Stimulated activated CD4-positive, alpha-beta T cell treated with anti-CD3 and anti-CD28 coated beads, TNF-alpha, amount 100 ng/mL, for 1 hour (primary cell): ENCODE measurements around the gene ZNF431.
"Not testable (repeated sequence)": the region's sequence is repeated elsewhere in the genome, so short reads cannot be mapped to it uniquely, and the experiment has no call there.

Source experiments
- DNase-seq, 3 donors: peaks; one replicate each; pipeline ENCODE4 v3.0.0-alpha.2; 2020; ENCODE audit warnings: low read depth in 3 of 3, low spot score in 1 of 3

Gene ZNF431

DNA sequence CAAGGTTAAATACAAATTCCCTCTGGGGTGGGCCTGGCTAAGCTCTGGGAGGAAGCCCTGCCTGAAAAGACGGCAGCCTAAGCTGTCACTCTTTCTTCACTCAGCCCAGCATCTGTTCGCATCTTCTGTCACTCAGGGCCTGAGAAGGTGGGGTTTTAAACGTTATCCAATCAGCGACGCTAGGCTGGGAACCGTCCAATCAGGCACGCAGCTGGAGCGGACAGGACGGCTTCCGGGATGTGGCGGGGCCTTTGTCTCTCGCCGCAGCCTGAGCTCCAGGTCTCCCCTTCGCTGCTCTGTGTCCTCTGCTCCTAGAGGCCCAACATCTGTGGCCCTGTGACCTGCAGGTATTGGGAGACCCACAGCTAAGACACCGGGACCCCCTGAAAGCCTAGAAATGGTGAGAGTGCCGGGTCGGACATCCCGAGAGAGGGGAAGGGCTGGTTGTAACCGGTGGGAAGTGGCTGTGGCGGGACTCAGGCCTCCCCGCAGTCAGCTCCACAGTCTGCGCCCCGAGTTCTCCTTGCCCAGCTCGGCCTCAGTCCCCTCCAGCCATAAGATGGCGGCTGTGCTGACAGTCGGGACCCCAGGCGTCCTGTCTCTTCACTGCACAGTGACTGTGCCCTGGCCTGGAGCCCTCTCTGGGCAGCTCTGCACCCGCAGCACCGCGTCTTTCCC, at the start of gene ZNF431:
ZNF431 (plus strand) TSS at position 254 of the 678 bp plus-strand sequence; CDS start at position 398, 144 bp downstream.
- peak; percentile 62 to 75 (median 71) for DNase-seq

DNA sequence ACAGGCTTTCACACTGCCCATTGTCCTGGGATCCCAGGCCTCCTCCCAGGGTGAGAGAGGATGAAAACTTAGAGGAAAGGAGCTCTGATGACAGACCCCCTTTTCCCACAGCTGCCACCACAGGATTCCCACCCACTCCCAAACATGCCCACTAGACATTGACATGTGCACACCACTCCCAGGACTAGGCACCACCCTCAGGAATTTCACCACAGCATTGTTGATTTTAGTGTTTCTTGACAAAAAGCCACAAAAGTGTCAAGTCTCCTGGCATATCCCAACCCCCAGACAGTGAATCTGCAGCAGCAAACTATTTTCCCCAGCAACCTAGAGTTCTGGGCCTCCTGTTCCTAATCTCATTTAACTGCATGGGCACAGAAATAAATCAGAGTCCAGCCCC, 49.7 kb upstream of the ZNF431 start:
- DNase-seq: no peak

DNA sequence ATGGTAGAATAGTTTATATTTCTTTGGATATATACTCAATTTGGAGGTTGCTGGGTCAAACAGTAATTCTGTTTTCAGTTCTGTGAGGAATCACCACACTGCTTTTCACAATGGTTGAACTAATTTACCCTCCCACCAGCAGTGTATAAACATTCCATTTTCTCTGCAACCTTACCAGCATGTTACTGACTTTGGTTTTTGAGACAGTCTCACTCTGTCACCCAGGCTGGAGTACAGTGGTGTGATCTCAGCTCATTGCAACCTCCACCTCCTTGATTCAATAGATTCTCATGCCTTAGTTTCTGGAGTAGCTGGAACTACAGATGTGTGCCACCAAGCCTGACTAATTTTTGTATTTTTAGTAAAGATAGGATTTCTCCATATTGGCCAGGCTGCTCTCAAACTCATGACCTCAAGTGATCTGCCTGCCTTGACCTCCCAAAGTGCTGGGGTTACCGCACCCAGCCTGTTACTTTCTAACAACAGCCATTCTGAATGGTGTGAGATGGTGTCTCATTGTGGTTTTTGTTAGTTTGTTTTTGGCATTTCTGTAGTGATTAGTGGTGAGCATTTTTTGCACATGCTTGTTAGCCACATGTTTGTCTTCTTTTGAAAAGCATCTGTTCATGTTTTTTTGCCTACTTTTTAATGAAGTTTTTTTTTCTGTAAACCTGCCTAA, 47.4 kb upstream of the ZNF431 start:
- DNase-seq: no peak

GRCh38 chr19:21098291-21098690, 43.5 kb upstream of the ZNF431 start:
- no peak for DNase-seq

- no peak for DNase-seq
Measured at GRCh38 chr19:21101521-21102242, 40.2 kb upstream of the ZNF431 start.

DNA sequence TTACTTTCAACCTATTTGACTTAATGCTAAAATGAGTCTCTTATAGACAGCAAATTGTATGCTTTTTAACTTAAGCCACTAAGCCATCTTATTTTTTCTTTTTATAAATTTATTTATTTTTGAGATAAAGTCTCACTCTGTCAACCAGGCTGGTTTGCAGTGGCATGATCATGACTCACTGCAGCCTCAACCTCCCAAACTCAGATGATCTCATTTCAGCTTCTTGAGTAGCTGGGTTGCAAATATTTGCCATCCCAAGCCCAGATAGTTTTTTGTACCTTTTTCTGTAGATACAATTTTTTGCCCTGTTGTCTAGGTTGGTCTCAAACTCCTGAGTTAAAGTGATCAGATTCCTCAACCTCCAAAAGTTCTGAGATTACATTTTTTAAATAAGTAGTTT, 32.7 kb upstream of the ZNF431 start:
- DNase-seq: no peak

DNA sequence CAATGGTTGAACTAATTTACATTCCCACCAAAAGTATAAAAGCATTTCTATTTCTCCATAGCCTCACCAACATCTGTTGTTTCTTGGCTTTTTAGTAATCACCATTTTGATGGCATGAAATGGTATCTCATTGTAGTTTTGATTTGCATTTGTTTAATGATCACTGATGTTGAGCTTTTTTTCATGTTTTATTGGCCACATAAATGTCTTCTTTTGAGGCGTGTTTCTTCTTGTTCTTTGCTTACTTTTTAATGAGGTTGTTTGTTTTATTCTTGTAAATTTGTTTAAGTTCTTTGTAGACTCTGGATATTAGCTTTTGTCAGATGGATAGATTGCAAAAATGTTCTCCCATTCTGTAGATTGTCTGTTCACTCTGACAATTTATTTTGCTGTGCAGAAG, 31.7 kb upstream of the ZNF431 start:
- DNase-seq: no peak

DNA sequence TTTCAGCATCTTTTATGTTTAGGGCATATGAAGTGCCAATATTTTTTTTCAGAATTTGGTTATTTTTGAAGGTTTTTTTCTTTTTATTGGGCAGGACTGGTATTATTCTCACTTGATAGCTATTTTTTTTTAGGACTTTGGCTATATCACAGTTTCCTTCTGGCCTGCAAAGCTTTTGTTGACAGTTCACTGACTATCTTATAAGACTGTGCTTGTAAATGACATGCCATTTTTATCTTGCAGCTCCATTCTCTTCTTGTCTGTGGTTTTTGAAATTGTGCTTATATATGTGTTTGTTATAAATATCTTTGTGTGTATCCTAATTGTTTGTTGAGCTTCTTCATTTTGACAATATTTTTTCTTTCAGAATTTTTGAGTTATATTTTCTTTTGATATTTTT, 26.4 kb upstream of the ZNF431 start:
- DNase-seq: no peak

GRCh38 chr19:21117041-21117907, 24.6 kb upstream of the ZNF431 start:
- no peak for DNase-seq

DNA sequence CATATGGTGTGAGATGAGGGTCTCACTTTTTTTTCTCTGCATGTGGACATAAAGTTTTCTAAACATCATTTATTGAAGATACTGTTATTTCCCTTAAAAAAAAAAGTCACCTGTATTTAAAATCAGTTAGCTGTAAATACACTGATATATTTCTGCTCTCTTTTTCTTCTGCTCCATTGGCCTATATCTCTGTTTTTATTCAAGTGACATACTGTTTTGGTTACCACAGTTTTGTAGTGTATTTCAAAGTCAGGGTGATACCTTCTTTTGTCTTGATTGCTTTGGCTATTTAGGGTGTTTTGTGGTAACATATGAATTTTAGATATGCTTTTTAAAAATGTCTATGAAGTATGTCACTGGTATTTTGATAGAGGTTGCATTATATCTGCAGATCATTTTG, 15.8 kb upstream of the ZNF431 start:
- no peak for DNase-seq

- no peak for DNase-seq
Measured at GRCh38 chr19:21127001-21127400, 14.8 kb upstream of the ZNF431 start.

- no peak for DNase-seq
Measured at GRCh38 chr19:21127898-21128297, 13.9 kb upstream of the ZNF431 start.

- no peak for DNase-seq
Measured at GRCh38 chr19:21128901-21129698, 12.7 kb upstream of the ZNF431 start.

DNA sequence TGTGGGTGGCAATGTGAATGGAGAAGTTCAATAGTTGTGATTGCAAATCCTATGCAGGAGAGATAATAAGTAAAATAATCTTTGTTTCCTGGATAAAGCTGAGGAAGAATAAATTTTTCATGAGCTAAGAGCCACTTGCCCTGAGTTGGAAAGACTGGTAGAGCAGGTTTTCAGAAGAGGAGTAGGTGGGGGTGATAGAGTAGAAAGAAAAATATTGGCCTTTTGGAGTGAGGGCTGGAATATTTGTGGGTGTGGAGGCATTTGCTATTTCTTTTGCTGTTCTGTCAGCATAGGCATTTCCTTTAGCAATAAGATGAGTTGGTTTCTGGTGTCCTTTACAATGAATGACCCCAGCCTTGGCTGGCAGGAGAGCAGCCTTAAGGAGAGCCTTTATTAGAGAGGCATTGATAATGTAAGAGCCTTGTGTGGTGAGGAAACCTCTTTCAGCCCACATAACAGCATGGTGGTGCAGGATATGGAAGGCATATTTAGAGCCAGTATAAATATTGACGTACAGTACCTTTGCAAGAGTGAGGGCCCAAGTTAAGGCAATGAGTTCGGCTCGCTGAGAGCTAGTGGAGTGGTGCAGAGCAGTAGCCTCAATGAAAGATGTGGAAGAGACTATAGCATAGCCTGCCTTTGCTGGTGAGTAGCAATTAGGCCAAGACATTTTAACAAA, 11.6 kb upstream of the ZNF431 start:
- no peak for DNase-seq

GRCh38 chr19:21133633-21134032, 8.2 kb upstream of the ZNF431 start:
- no peak for DNase-seq

DNA sequence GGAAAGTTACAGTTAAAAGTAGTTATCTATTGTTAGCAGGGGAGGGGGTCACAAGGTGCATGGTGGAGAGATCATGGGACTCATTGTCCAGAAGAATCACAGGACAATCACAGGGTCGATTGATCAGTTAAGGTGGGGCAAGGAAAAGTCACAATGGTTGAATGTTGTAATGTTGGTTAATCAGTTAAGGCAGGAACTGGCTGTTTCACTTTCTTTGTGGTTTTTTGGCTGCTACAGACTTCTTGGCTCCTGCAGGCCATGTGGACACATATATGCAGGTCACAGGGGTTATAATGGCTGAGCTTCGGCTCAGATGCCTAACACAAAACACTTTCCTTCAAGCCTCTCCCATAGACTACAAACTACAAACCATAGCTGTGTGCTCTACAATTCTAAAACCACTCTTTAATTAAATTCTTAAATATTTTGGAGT, 6.9 kb upstream of the ZNF431 start:
- DNase-seq: no peak

DNA sequence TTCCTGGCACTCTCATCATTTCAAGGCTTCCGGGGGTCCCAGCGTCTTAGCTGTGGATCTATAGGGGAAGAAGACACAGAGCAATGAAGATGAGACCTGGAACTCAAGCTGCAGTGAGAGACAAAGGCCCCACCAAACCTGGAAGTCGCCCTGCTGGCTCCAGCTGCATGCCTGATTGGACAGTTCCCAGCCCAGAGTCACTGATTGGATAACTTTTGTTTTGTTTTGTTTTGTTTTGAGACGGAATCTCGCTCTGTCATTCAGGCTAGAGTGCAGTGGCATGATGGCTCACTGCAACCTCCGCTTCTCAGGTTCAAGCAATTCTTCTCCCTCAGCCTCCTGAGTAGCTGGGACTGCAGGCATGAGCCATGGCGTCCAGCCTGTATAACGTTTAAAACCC, 6.4 kb upstream of the ZNF431 start:
- no peak for DNase-seq

DNA sequence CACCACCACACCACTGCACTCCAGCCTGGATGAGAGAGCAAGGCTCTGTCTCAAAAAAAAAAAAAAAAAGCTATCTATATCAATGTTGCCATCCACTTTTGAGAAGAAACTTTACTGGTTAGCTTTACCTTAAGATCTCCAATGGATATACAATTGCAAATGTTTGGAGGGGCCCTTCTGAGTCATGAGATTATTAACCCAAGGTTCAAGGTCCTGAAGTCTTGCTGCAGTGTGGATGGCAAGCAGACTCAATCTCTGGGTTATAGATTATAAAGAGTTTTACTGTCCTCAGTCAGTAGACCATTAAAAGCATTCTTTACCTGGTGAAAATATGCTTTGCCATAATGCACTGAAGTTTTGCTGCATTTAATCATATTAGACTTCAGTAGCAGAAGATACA, 3.7 kb upstream of the ZNF431 start:
- DNase-seq: no peak

- not testable (repeated sequence) for DNase-seq
Measured at GRCh38 chr19:21141006-21141405, 834 bp upstream of the ZNF431 start.

GRCh38 chr19:21143428-21143827, 1.6 kb downstream of the ZNF431 start:
- no peak for DNase-seq
